Motor neuron (in vitro differentiated cells): ENCODE data around the gene SNX24. TPM values are rescaled to one million over a fixed set of nuclear protein-coding genes. Genes with fewer than 3 reads are reported as not detected.
A peak's percentile ranks its signal among the peaks of the same experiment; 100 is the strongest.

Experiments
- ATAC-seq, 8 experiments: fragments of 200-7000 bp; cut with Tn5 transposase; replicated peaks in 6 of 8; 2 replicates each; pipeline ENCODE4 v1.8.0; 2021; ENCODE audit warnings: mild to moderate bottlenecking in 8 of 8, moderate library complexity in 8 of 8
- H3K27ac ChIP-seq, 2 donors: fragments of 250-450 bp; sonication (Bioruptor Pico); 2 replicates each; pipeline ENCODE4 v1.9.0; 2021; ENCODE audit warnings: antibody characterized with exemption in 2 of 2, mild to moderate bottlenecking in 2 of 2, moderate library complexity in 1 of 2
- H3K4me1 ChIP-seq, 2 donors: fragments of 250-450 bp; sonication (Bioruptor Pico); replicated peaks in 1 of 2; 2 replicates each; pipeline ENCODE4 v1.6.1; 2021; ENCODE audit warnings: antibody characterized with exemption in 2 of 2, mild to moderate bottlenecking in 2 of 2, moderate library complexity in 1 of 2
- H3K4me3 ChIP-seq, 5 donors: fragments of 250-450 bp; sonication (Bioruptor Pico); 2 replicates each; pipeline ENCODE4 v1.9.0; 2021; ENCODE audit warnings: antibody characterized with exemption in 5 of 5, mild to moderate bottlenecking in 5 of 5, moderate library complexity in 4 of 5
- WGBS, 10 experiments: fragments of 450-650 bp; shearing (Covaris generic); methylation state at CpG; one replicate each; pipeline ENCODE4 v1.0.0; 2022; 5-methylcytosine and 5-hydroxymethylcytosine counted together
- in situ Hi-C, 9 experiments: fragments of 400-800 bp; cut with MboI; loops; one replicate each; pipeline ENCODE4 v1.15.0; 2021; ENCODE audit warnings: low sequenced_read_pairs in 9 of 9, low pct_unique_long_range_greater_than_20kb in 2 of 9; ENCODE audit not compliant: unreplicated experiment in 9 of 9
- total RNA-seq, 8 experiments: library from RNA; unstranded; fragments of 300-600 nt; gene quantifications; 2 replicates each; pipeline versions ENCODE4 v1.2.3 to v1.2.4, GENCODE V29; 2022

SNX24 gene
- total RNA-seq, 8 experiments from 2014 or later: 5.9 to 32.2 (median 14.9) TPM

- no peak overlapping the region for H3K27ac ChIP-seq
- in situ Hi-C loops: loop anchor here in 1 of 9 experiments (25.0 kb wide), 1 partner anchor 500 kb away; no protein-coding TSS in a partner anchor
- ATAC-seq: no peak
- no peak overlapping the region for H3K4me3 ChIP-seq
- WGBS, 10 experiments: 25 to 100% (median 89%) methylated on average over 1 of the region's 1 CpG; no CpG with 5 or more reads in 1 of the 10 experiments
- H3K4me1 ChIP-seq: peaks cover 12 to 18% of the 10 kb centered on the region in 2 donors
Measured at GRCh38 chr5:123012321-123012720, 166.9 kb downstream of the SNX24 start.

GRCh38 chr5:123014689-123015088 is 169.3 kb downstream of the SNX24 start:
- Histone ChIP-seq H3K4me1 (no peaks in the 10 kb centered on the region), H3K27ac (no peak overlapping the region), H3K4me3 (no peak overlapping the region)
- WGBS, 10 experiments: 29 to 100% (median 80%) methylated on average over 1 of the region's 1 CpG; no CpG with 5 or more reads in 4 of the 10 experiments
- in situ Hi-C loops: loop anchor here in 1 of 9 experiments (25.0 kb wide), 1 partner anchor 502 kb away; no protein-coding TSS in a partner anchor
- ATAC-seq: no peak

GRCh38 chr5:123028222-123028621 is 182.8 kb downstream of the SNX24 start:
- no peak overlapping the region for H3K4me3 ChIP-seq
- no peak overlapping the region for H3K27ac ChIP-seq
- no peak for ATAC-seq
- in situ Hi-C loops: no loop called here
- WGBS, 10 experiments: 56 to 100% (median 87%) methylated on average over 1 to 7 of the region's 9 CpGs
- H3K4me1 ChIP-seq: no peaks in the 10 kb centered on the region

GRCh38 chr5:123033157-123033671 is 187.8 kb downstream of the SNX24 start:
- in situ Hi-C loops: no loop called here
- Histone ChIP-seq H3K4me3 (no peak overlapping the region), H3K27ac (no peak overlapping the region), H3K4me1 (peaks cover 3 to 7% of the 10 kb centered on the region in 2 donors)
- 0 to 91% (median 72%) methylated on average over 1 to 6 of the region's 6 CpGs; no CpG with 5 or more reads in 2 of the 10 experiments for WGBS, 10 experiments
- no peak for ATAC-seq

GRCh38 chr5:123035360-123035917 is 190.0 kb downstream of the SNX24 start:
- 0 to 11% (median 2%) methylated on average over 2 to 8 of the region's 27 CpGs; no CpG with 5 or more reads in 4 of the 10 experiments for WGBS, 10 experiments
- Histone ChIP-seq H3K4me1 (peaks cover 3 to 7% of the 10 kb centered on the region in 2 donors), H3K4me3 (peak overlapping the region; percentile 50 to 83 (median 69)), H3K27ac (no peak overlapping the region)
- ATAC-seq: peak; percentile 0 to 45 (median 16)
- in situ Hi-C loops: no loop called here

- no peak overlapping the region for H3K27ac ChIP-seq
- ATAC-seq: peak; percentile 23 to 68 (median 64)
- 0 to 2% methylated on average over 4 to 10 of the region's 40 CpGs; no CpG with 5 or more reads in 8 of the 10 experiments for WGBS, 10 experiments
- in situ Hi-C loops: no loop called here
- H3K4me3 ChIP-seq: peak overlapping the region; percentile 50 to 83 (median 69)
- peaks cover 3 to 7% of the 10 kb centered on the region in 2 donors for H3K4me1 ChIP-seq
Measured at GRCh38 chr5:123035918-123036390, 190.5 kb downstream of the SNX24 start.

- no peak within 1 kb of the TSS for H3K27ac ChIP-seq
- peak; percentile 81 to 89 (median 86) for ATAC-seq
- H3K4me3 ChIP-seq: peak within 1 kb of the TSS; percentile 50 to 83 (median 69)
- 0% methylated on average over 1 to 5 of the region's 84 CpGs; no CpG with 5 or more reads in 7 of the 10 experiments for WGBS, 10 experiments
- in situ Hi-C loops: no loop called here
- H3K4me1 ChIP-seq: peaks cover 3 to 7% of the 10 kb centered on the region in 2 donors
Measured at GRCh38 chr5:123036391-123037103, 191.1 kb downstream of the SNX24 start, which contains the start of gene PPIC. TSS of gene PPIC (minus strand) at chr5:123036725. CDS start at chr5:123036625, 100 bp downstream.

- peaks cover 3 to 7% of the 10 kb centered on the region in 2 donors for H3K4me1 ChIP-seq
- ATAC-seq: no peak
- in situ Hi-C loops: no loop called here
- WGBS, 10 experiments: 0 to 8% (median 1%) methylated on average over 1 to 11 of the region's 11 CpGs; no CpG with 5 or more reads in 2 of the 10 experiments
- H3K4me3 ChIP-seq: peak overlapping the region; percentile 50 to 83 (median 69)
- no peak overlapping the region for H3K27ac ChIP-seq
Measured at GRCh38 chr5:123037104-123037418, 191.6 kb downstream of the SNX24 start.

- Histone ChIP-seq H3K4me3 (no peak overlapping the region), H3K27ac (no peak overlapping the region), H3K4me1 (peaks cover 3 to 7% of the 10 kb centered on the region in 2 donors)
- ATAC-seq: no peak
- in situ Hi-C loops: no loop called here
Measured at GRCh38 chr5:123039673-123040072, 194.3 kb downstream of the SNX24 start.

- 52 to 100% (median 80%) methylated on average over 2 to 7 of the region's 7 CpGs for WGBS, 10 experiments
- Histone ChIP-seq H3K4me1 (no peaks in the 10 kb centered on the region), H3K4me3 (no peak overlapping the region), H3K27ac (no peak overlapping the region)
- in situ Hi-C loops: no loop called here
- no peak for ATAC-seq
Measured at GRCh38 chr5:123044926-123045617, 199.7 kb downstream of the SNX24 start.

- Histone ChIP-seq H3K4me3 (no peak overlapping the region), H3K4me1 (no peaks in the 10 kb centered on the region), H3K27ac (no peak overlapping the region)
- 20 to 100% (median 58%) methylated on average over 1 of the region's 4 CpGs; no CpG with 5 or more reads in 6 of the 10 experiments for WGBS, 10 experiments
- in situ Hi-C loops: no loop called here
- ATAC-seq: no peak
Measured at GRCh38 chr5:123046222-123046621, 200.8 kb downstream of the SNX24 start.

GRCh38 chr5:123047706-123048105 is 202.3 kb downstream of the SNX24 start:
- Histone ChIP-seq H3K27ac (no peak overlapping the region), H3K4me1 (no peaks in the 10 kb centered on the region), H3K4me3 (no peak overlapping the region)
- 20 to 91% (median 79%) methylated on average over 1 of the region's 1 CpG; no CpG with 5 or more reads in 2 of the 10 experiments for WGBS, 10 experiments
- in situ Hi-C loops: no loop called here
- no peak for ATAC-seq

GRCh38 chr5:123051206-123051605 is 205.8 kb downstream of the SNX24 start:
- in situ Hi-C loops: no loop called here
- no peaks in the 10 kb centered on the region for H3K4me1 ChIP-seq

More at GRCh38 chr5:123051206-123051605, 205.8 kb downstream of the SNX24 start:
- no peak overlapping the region for H3K4me3 ChIP-seq
- no peak for ATAC-seq
- 13 to 100% (median 87%) methylated on average over 1 to 2 of the region's 2 CpGs for WGBS, 10 experiments
- no peak overlapping the region for H3K27ac ChIP-seq
